Cardiac septum (tissue), 1 donor: ENCODE results near the gene TSSK6. TPM values are rescaled to one million over a fixed set of nuclear protein-coding genes. Genes with fewer than 3 reads are reported as not detected.
"Not testable (repeated sequence)": the region's sequence is repeated elsewhere in the genome, so short reads cannot be mapped to it uniquely, and the experiment has no call there.

Source experiments
- DNase-seq: peaks from one replicate; pipeline ENCODE4 v3.0.0-alpha.2; 2020; ENCODE audit warnings: low spot score
- intact Hi-C: fragments of 100-400 bp; cut with DNase I; formaldehyde crosslinking; loops from one replicate; pipeline ENCODE4 v1.14.0; 2022
- total RNA-seq: library from RNA; stranded (reverse); fragmentation: NEBNext Ultra II Directional; extraction: Animal tissue kit (Norgen Biotek cat#: 25700); gene quantifications from one replicate; pipeline ENCODE4 v1.2.1, GENCODE V29; 2021
- donor health status: DM: no; HTN: no; CAD: no.

Gene TSSK6
- total RNA-seq, 1 donor from 2014 or later = 1.2 TPM

DNA sequence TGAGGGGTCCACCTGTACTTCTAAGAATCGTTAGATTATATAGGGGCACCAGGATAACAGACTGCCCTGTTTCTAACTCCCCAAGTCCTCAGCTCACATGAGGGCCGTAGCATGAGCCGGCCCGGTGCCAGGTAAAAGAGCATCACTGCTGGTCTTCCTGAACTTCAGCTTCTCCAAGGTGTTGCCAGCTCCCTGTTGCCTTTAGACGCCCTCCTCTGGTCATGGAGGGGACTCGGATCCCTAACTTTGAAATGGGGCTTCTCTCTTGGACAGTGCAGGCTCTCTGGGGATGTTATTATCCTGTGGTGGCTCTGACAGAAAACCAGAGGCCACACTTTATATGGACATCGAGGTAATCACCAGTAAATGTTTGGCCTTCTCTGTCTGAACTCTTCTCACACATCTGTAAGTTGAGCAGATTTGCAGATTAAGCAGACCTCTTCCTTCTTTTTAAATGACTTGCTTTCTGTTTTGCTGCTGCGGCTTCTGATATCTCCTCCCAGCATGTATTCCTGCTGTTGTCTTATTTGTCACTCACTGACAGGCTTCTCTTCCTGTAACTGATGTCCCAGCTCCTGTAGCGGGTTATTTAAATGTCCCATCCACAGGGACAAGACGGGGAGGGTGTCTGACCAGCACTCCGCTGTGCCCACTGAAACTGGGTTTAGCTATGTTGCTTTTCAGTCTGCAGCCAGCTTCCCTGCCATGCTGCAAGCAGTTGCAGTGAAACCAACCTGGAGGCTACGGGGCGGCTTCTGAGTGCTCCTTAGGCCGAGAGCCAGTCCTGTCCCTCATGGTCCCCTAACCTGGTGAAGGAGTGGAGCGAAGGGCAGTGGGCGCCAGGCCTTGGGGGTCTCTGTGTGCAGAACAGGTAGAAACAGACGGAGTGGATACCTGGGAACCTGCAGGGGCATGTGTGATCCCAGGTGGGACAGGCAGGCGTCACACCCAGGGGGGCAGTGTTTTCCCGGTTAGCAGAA lies 39.2 kb downstream of the TSSK6 start:
- no peak for DNase-seq
- intact Hi-C loops = no loop called here

DNA sequence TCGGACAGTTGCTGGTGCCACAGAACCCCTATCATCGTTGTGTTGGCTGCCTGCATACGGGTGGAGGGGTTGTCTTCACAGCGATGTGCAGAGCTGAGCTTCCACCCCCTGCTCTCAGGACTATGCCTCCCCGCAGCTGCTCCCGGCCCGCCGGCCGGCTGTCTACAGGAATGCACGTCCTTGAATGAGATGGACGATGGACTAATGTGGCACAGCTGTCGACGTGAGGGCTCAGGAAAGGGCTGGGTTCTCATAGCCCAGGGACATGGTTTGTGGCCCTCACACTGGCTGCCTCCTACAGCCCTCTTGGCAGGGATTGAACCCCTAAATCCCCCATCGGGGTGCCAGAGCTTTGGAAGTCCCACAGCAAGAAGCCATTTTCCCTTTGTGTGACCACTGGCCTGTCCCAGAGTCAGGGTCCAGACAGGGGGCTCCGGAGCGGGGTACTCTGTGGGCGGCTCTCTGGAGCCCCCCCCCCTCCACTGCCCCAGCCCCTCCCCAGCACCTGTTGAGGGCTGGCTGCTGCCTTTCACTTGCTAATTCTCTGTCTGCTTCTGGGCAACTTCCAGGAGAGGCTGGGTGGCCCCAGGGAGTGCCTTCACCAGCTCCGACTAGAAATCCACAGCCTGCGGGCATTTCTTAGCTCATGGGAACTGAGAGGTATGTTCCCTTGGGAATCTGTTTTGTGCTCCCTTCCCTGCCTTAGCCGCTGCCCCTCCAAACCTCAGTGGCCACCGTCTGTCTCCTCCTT lies 40.2 kb downstream of the TSSK6 start:
- no peak for DNase-seq
- intact Hi-C loops = no loop called here

DNA sequence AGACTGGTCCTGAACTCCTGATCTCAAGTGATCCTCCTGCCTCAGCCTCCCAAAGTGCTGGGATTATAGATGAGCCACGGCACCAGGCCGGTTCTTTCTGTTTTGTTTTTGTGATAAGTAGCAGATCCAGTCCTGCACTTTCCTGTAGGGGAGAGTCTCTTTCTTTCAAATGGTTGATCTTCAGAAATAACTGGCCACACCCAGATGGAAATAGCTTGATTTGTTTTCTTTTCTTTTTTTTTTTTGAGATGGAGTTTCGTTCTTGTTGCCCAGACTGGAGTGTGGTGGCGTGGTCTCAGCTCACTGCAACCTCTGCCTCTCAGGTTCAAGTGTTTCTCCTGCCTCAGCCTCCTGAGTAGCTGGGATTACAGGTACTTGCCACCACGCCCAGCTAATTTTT lies 43.2 kb downstream of the TSSK6 start:
- DNase-seq, intact Hi-C loops: not testable (repeated sequence)

DNA sequence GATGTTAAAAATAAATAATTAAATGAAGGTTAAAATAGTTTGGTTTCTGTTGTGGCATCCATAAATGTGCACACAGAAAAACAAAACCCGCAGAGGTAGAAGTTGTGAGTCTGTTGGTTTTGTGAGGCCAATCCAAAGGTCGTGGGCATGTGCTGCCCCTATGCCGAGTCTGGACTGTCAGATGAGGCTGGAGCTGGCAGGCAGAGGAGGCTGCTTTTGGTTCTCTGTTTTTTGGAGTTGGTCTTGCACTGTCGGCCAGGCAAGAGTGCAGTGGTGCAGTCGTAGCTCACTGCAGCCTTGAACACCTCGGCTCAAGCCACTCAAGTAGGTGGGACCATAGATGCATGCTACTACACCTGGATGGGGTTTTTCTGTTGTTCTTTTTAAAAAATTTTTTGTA lies 43.7 kb downstream of the TSSK6 start:
- no peak for DNase-seq
- intact Hi-C loops = no loop called here

DNA sequence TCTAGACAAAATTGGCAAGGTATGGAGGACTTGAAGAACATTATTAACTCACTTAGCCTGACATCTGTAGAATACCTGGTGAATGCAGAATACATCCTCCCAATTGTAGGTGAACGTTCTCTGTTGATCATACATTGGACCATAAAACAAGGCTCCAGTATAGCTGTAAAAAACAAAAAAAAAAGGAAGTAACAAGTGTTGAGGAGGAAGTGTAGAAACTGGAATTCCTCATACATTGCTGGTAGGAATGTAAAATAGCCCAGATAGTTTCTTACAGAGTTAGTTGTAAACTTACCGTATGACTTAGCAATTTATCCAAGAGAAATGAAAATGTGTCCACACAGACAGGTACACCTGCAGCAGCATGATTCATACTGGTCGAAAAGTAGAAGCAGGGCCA lies 44.8 kb downstream of the TSSK6 start:
- intact Hi-C loops = no loop called here
- DNase-seq = no peak

DNA sequence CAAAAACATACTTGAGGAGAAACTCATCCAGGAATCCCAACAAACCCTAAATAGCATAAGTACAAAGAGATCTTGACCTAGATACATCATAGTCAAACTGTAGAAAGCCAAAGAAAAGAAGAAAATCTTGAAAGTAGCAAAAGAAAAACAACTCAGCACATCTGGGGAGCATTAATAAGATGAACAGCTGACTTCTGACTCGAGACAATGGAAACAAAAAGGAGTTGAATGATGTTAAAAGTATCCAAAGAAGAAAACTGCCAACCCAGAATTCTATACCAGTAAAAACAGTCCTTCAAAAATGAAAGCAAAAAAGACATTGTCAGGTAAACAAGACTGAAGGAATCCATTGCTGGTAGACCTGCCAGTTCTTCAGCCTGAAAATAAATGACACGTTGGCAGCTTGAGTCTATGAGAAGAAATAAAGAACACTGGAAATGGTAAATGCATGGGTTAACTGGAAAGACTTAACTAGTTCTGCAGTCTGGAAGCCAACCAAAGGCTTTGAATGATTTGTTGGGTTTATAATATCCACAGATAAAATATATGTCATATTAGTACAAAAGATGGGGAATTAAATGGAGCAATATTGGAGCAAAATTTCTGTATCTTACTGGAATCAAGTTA lies 46.8 kb downstream of the TSSK6 start:
- no peak for DNase-seq
- intact Hi-C loops = no loop called here

DNA sequence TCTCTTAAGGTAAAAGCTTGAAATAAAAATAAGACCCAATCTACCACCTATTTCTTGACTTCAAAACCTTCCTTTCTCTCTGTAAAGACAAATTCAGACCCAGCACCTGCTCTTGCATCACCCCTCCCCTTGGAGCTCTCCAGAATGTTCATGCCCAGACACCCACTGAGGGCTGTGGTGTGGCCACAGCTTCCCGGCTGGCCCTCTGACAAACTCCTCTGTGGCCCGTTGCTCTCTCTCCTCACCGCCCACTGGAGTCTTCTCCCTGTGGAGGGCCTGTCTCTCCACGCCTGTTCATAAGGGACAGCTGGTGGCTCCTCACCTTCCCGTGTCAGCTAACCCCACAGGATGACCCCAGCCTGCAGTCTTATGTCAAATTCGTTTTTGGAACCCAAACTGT lies 49.1 kb downstream of the TSSK6 start:
- intact Hi-C loops = no loop called here
- no peak for DNase-seq

DNA sequence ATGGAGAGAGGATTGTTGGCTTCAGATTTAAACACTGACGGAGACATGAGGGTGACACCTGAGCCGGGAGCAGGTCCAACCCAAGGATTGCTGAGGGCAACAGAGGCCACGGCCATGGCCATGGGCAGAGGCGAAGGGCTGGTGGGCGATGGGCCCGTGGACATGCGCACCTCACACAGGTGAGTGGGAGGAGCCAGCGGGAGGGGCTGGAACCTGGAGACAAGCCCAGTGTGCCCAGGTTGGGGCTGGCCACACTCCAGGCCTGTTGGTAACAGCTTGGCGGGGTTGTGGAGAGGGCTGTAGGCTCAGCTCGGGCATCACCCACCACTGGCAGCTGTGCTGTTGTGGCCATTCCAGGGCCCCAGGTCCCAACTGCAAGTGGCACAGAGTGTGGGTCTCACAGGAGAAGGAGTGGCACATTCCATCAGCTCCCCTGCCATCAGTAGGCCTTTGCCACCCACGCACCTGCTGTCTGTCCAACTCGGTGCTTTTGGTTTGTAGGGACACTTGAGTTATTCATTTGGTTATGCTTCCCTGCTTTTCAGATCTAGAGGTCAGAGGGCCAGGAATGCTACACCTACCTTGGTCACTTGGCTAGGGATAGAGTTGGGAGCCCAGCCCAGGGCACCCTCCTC lies 49.8 kb downstream of the TSSK6 start:
- no peak for DNase-seq
- intact Hi-C loops = no loop called here

DNA sequence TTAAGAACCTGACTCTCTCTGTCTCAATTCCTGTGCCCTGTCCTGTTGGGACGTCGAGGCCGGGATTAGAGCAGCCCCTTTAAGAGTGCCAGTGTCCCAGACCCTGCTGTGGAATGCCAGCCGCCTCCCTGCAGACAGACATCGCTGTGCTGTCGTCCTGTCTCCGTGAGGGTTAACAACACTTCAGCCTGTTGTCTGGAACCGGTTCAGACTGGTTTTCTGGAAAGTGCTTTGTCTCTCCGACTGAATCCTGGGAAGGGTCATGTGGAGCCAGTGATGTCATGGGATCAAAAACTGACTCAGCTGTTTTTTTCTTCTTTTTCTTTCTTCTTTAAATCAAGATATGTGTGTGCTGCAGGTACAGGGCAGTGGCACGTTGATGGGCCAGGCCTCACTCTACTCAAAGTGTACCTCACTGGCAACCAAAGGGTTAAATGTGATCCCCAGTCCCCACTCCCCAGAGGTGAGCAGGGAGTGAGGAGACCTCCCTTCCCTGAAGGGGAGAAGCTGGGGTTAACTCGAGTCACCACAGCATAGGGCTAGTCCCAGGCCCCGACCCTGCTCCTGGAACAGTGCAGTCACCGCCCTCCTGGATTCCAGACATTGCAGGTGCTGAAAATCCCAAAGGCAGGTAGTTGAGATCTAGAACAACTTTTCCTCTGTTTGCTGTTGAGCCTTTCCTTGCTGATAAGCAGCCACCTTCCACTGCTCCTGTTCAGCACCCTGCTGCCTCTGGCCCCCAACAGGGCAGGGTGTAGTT lies 50.8 kb downstream of the TSSK6 start:
- intact Hi-C loops = loop anchor here (5.0 kb wide), 1 partner anchor 57 kb away; the partner anchor contains the start of gene GATAD2A
- no peak for DNase-seq

Other genes starting within 250 kb of the TSSK6 start
- gene TM6SF2, start 242.2 kb downstream of the TSSK6 start, total RNA-seq = 0.89 TPM
- gene SUGP1, start 195.0 kb downstream of the TSSK6 start, total RNA-seq = 41.6 TPM
- gene MAU2, start 194.7 kb downstream of the TSSK6 start, total RNA-seq = 46.8 TPM
- gene GATAD2A, start 109.9 kb downstream of the TSSK6 start, total RNA-seq = 39.9 TPM
- gene NDUFA13, start 677 bp upstream of the TSSK6 start, total RNA-seq = 779 TPM
- 6.7 TPM for gene YJEFN3, start 13.4 kb upstream of the TSSK6 start, total RNA-seq
- gene CILP2, start 22.7 kb upstream of the TSSK6 start, total RNA-seq = 0.24 TPM
- not detected for gene PBX4, start 103.1 kb upstream of the TSSK6 start, total RNA-seq
- 1.9 TPM for gene LPAR2, start 112.7 kb upstream of the TSSK6 start, total RNA-seq
- gene GMIP, start 128.1 kb upstream of the TSSK6 start, total RNA-seq = 3.5 TPM
- gene ATP13A1, start 148.1 kb upstream of the TSSK6 start, total RNA-seq = 20.1 TPM
- gene ZNF101, start 153.3 kb upstream of the TSSK6 start, total RNA-seq = 2.9 TPM
- 4.6 TPM for gene ZNF14, start 217.6 kb upstream of the TSSK6 start, total RNA-seq